ENCODE results near the gene FCAMR. TPM values are rescaled to one million over a fixed set of nuclear protein-coding genes. Genes with fewer than 3 reads are reported as not detected.

FCAMR gene
- total RNA-seq, 4 donors from 2014 or later: not detected

DNA sequence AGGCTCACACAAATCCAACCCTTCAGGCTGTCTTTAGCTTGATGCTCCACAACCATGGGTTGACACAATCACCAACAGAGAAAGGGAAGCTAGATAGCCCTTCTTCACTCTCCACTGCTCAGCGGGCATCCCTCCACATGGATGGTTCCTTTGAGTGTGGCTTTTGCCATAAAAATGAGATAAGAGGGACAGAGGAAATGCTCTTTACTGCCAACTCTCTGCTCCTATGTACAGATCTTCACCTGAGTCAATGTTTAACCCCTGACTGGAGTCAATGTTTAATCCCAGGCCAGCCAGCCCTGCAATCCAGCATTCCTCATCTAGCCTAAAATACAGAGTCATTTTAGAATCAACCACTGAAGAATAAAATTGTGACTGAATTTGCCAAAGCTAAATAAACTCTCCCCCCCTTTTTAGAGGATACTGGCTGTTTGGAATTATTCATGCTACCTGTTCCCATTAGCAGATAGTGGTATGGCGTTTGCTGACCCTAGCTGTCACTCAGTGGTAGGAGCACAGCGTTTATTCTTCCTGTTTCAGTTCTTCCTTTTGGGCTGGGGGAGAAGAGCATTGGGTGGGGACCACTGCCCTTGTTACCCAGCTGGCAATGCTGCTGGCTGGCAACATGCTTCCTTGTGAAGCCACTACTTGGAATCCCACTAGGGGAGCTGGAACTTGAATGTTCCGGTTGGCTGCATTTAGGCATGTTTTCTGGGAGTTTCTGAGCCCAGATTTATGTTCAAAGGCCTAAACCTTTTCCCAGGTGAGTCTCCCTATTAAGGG, 18.8 kb downstream of the FCAMR start:
- no peaks in the 10 kb centered on the region for H3K9me3 ChIP-seq
- in situ Hi-C loops (cut with MboI; ENCODE audit: low sequenced_read_pairs in 4 of 4): no loop called here
- no peak overlapping the region for H3K27ac ChIP-seq
- TF ChIP-seq, protein P1, sequence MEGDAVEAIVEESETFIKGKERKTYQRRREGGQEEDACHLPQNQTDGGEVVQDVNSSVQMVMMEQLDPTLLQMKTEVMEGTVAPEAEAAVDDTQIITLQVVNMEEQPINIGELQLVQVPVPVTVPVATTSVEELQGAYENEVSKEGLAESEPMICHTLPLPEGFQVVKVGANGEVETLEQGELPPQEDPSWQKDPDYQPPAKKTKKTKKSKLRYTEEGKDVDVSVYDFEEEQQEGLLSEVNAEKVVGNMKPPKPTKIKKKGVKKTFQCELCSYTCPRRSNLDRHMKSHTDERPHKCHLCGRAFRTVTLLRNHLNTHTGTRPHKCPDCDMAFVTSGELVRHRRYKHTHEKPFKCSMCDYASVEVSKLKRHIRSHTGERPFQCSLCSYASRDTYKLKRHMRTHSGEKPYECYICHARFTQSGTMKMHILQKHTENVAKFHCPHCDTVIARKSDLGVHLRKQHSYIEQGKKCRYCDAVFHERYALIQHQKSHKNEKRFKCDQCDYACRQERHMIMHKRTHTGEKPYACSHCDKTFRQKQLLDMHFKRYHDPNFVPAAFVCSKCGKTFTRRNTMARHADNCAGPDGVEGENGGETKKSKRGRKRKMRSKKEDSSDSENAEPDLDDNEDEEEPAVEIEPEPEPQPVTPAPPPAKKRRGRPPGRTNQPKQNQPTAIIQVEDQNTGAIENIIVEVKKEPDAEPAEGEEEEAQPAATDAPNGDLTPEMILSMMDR (IDR thresholded peaks at IDR 0.05 in 4 of 5, conservative IDR thresholded peaks at IDR 0.05 in 1 of 5): no peak
- no peak for TF ChIP-seq POLR2A (IDR thresholded peaks at IDR 0.05)
- DNase-seq: no peak
- no peaks in the 10 kb centered on the region for H3K4me1 ChIP-seq
- H3K4me3 ChIP-seq: no peak overlapping the region
- H3K27me3 ChIP-seq: peaks cover 0 to 2% (median 0%) of the 10 kb centered on the region in 3 donors
- no peak for ATAC-seq
- intact Hi-C loops (cut with DNase I; ENCODE audit: low total_unique reads): no loop called here
- H3K36me3 ChIP-seq: no peaks in the 10 kb centered on the region

DNA sequence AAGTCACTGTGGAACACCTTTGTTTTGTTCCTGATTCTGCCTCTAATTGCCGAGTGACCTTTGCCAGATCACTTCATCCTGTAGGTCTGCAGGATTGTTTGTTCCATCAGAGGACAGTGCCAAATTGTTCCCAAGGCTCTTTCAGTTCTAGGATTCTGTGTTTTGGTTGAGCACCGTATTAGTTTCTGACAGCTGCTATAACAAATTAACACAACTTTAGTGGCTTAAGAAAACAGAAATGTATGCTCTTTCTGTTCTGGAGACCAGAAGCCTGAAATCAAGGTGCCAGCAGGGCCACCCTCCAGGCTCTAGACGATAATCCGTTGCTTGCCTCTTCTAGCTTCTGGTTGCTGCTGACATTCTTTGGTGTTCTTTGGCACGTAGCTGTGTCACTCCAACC, 20.6 kb downstream of the FCAMR start:
- Histone ChIP-seq H3K4me1 (no peaks in the 10 kb centered on the region), H3K9me3 (no peaks in the 10 kb centered on the region), H3K27me3 (peaks cover 0 to 2% (median 0%) of the 10 kb centered on the region in 3 donors), H3K27ac (no peak overlapping the region), H3K36me3 (no peaks in the 10 kb centered on the region), H3K4me3 (peak overlapping the region in 1 of 4 donors; percentile 13)
- intact Hi-C loops (cut with DNase I; ENCODE audit: low total_unique reads): no loop called here
- DNase-seq: no peak
- ATAC-seq: no peak
- in situ Hi-C loops (cut with MboI; ENCODE audit: low sequenced_read_pairs in 4 of 4): no loop called here
- TF ChIP-seq, protein P1 (IDR thresholded peaks at IDR 0.05 in 4 of 5, conservative IDR thresholded peaks at IDR 0.05 in 1 of 5): no peak
- no peak for TF ChIP-seq POLR2A (IDR thresholded peaks at IDR 0.05)

DNA sequence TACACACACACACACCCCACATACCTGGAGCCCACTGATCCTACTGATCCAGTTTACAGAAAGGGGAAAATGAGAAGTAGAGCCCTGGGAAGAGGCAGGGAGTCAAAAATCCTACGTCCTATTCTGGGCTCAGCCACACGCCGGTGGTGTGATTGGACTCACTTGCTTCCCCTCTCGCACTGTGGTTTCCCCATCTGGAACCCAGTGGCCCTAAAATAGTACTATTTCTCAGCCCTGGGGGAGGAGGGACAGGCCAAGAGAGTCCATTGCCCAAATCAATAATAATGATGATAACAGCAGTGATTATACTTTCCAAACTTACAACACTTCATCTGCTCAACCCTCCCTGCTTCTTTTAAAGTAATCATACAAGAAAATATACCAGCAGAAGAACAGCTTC, 21.1 kb downstream of the FCAMR start:
- in situ Hi-C loops (cut with MboI; ENCODE audit: low sequenced_read_pairs in 4 of 4): no loop called here
- DNase-seq (no peak), ATAC-seq (no peak)
- no peak for TF ChIP-seq POLR2A (IDR thresholded peaks at IDR 0.05)
- TF ChIP-seq, protein P1 (IDR thresholded peaks at IDR 0.05 in 4 of 5, conservative IDR thresholded peaks at IDR 0.05 in 1 of 5): no peak
- peaks cover 0 to 2% (median 0%) of the 10 kb centered on the region in 3 donors for H3K27me3 ChIP-seq
- intact Hi-C loops (cut with DNase I; ENCODE audit: low total_unique reads): no loop called here
- no peak overlapping the region for H3K4me3 ChIP-seq
- no peak overlapping the region for H3K27ac ChIP-seq
- H3K9me3 ChIP-seq: no peaks in the 10 kb centered on the region
- H3K4me1 ChIP-seq: no peaks in the 10 kb centered on the region
- H3K36me3 ChIP-seq: no peaks in the 10 kb centered on the region

DNA sequence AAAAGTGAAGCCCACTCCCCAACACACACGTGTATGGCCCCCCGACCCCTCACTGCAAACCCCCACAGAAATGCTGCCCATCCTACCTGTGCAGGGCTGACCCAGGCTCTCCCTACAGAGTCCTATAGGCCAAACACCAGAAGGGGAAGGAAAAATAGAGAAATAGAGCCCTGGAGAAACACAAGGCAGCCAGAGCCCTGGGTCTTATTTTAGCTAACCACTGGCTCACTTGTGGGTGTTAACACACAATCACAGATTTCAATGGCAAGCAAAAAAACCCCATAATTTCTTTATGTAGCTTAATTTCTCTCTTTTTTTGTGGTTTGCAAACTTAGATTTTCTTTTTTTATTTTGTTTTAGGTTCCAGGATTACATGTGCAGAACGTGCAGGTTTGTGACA, 23.0 kb downstream of the FCAMR start:
- DNase-seq (no peak), ATAC-seq (no peak)
- Histone ChIP-seq H3K4me1 (no peaks in the 10 kb centered on the region), H3K36me3 (no peaks in the 10 kb centered on the region), H3K4me3 (no peak overlapping the region), H3K27ac (no peak overlapping the region), H3K27me3 (peaks cover 0 to 2% (median 0%) of the 10 kb centered on the region in 3 donors), H3K9me3 (no peaks in the 10 kb centered on the region)
- TF ChIP-seq POLR2A (IDR thresholded peaks at IDR 0.05): no peak
- TF ChIP-seq, protein P1 (IDR thresholded peaks at IDR 0.05 in 4 of 5, conservative IDR thresholded peaks at IDR 0.05 in 1 of 5): no peak
- in situ Hi-C loops (cut with MboI; ENCODE audit: low sequenced_read_pairs in 4 of 4): no loop called here
- intact Hi-C loops (cut with DNase I; ENCODE audit: low total_unique reads): no loop called here

Data from gastrocnemius medialis (tissue), 4 donors.